MM.1S (cell line): ENCODE data around the gene KIF9.

Source experiments
- DNase-seq: peaks from one replicate; pipeline ENCODE4 v3.0.0-alpha.2; 2015
- H2AFZ ChIP-seq: fragments of 300-600 bp; sonication (generic); 2 replicates; pipeline ENCODE4 v1.6.0; 2016; ENCODE audit warnings: antibody characterized with exemption, low read length
- H3F3A ChIP-seq: fragments of 300-600 bp; sonication (generic); 2 replicates; pipeline ENCODE4 v1.6.1; 2016; ENCODE audit warnings: mild to moderate bottlenecking, antibody characterized with exemption, low read length, moderate library complexity, mixed read lengths; ENCODE audit not compliant: insufficient read depth
- H3K27ac ChIP-seq: fragments of 300-600 bp; sonication (generic); 2 replicates; pipeline ENCODE4 v1.5.1; 2016; ENCODE audit warnings: mild to moderate bottlenecking, low read length
- H3K27me3 ChIP-seq: fragments of 300-600 bp; sonication (generic); replicated peaks from 2 replicates; pipeline ENCODE4 v1.6.0; 2016; ENCODE audit warnings: low read length; ENCODE audit not compliant: insufficient read depth
- H3K36me3 ChIP-seq: fragments of 300-600 bp; sonication (generic); replicated peaks from 2 replicates; pipeline ENCODE4 v1.6.1; 2016; ENCODE audit warnings: mild to moderate bottlenecking, low read length, mixed read lengths; ENCODE audit not compliant: insufficient read depth
- H3K4me1 ChIP-seq: fragments of 300-600 bp; sonication (generic); 2 replicates; pipeline ENCODE4 v1.6.1; 2016; ENCODE audit warnings: low read length, mixed read lengths
- H3K4me2 ChIP-seq: fragments of 300-600 bp; sonication (generic); 2 replicates; pipeline ENCODE4 v1.6.0; 2016; ENCODE audit warnings: low read depth, low read length
- H3K4me3 ChIP-seq: fragments of 300-600 bp; sonication (generic); 2 replicates; pipeline ENCODE4 v1.5.1; 2016; ENCODE audit warnings: low read length, mixed read lengths
- H3K79me2 ChIP-seq: fragments of 300-600 bp; sonication (generic); 2 replicates; pipeline ENCODE4 v1.6.1; 2016; ENCODE audit warnings: mixed run types, low read length, mixed read lengths
- H3K9ac ChIP-seq: fragments of 300-600 bp; sonication (generic); 2 replicates; pipeline ENCODE4 v1.6.1; 2016; ENCODE audit warnings: low read length, mixed read lengths
- H3K9me2 ChIP-seq: fragments of 300-600 bp; sonication (generic); replicated peaks from 2 replicates; pipeline ENCODE4 v1.6.1; 2016; ENCODE audit warnings: mild to moderate bottlenecking, low read length, mixed read lengths; ENCODE audit not compliant: insufficient read depth
- H3K9me3 ChIP-seq: fragments of 300-600 bp; sonication (generic); replicated peaks from 2 replicates; pipeline ENCODE4 v1.6.1; 2016; ENCODE audit warnings: mild to moderate bottlenecking, low read length, mixed read lengths; ENCODE audit not compliant: insufficient read depth
- H4K20me1 ChIP-seq: fragments of 300-600 bp; sonication (generic); 2 replicates; pipeline ENCODE4 v1.6.1; 2016; ENCODE audit warnings: mild to moderate bottlenecking, low read length, moderate library complexity, mixed read lengths; ENCODE audit not compliant: insufficient read depth
- EZH2 ChIP-seq: fragments of 300-600 bp; sonication (generic); optimal IDR thresholded peaks from 2 replicates; pipeline ENCODE3; 2017; ENCODE audit warnings: low read depth, mild to moderate bottlenecking, antibody characterized with exemption, low read length, mixed read lengths
- EZH2phosphoT487 ChIP-seq: fragments of 300-600 bp; sonication (generic); IDR thresholded peaks from 2 replicates; pipeline ENCODE4 v1.6.1; 2018; ENCODE audit warnings: antibody characterized with exemption, low read length
- TF ChIP-seq, protein P1 (sequence below): fragments of 300-600 bp; sonication (generic); IDR thresholded peaks from 2 replicates; pipeline ENCODE4 v1.5.1; 2016; ENCODE audit warnings: antibody characterized with exemption, low read length, mixed read lengths

Gene KIF9

DNA sequence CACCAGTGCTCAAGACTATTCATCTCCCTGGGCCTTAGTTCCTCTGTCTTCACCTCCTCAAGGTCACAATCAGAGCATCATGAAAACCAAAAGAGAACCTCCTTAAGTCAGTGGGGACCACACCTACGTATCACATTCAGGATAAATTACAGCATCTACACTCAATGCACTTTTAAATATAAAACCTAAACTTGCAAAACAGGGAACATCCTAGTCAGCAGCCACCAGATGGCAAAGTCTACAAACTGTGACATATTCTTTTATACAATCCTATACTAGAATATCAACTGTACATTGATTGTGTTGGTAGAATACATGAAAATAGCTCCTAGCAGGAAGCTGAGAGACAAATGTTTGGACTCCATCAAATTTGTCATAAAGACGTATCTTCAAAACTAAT is 7.9 kb downstream of the KIF9 start:
- Histone ChIP-seq H3K27me3 (no peaks in the 10 kb centered on the region), H3K27ac (no peak overlapping the region), H3K79me2 (no peaks in the 10 kb centered on the region), H3K4me2 (no peak overlapping the region), H3F3A (no peaks in the 10 kb centered on the region), H3K9ac (no peak overlapping the region), H3K9me2 (no peaks in the 10 kb centered on the region), H3K4me3 (no peak overlapping the region), H3K36me3 (no peaks in the 10 kb centered on the region), H3K9me3 (no peaks in the 10 kb centered on the region), H3K4me1 (no peaks in the 10 kb centered on the region), H2AFZ (no peak overlapping the region), H4K20me1 (no peaks in the 10 kb centered on the region)
- TF ChIP-seq EZH2phosphoT487 (no peak), EZH2 (no peak)
- TF ChIP-seq, protein P1, sequence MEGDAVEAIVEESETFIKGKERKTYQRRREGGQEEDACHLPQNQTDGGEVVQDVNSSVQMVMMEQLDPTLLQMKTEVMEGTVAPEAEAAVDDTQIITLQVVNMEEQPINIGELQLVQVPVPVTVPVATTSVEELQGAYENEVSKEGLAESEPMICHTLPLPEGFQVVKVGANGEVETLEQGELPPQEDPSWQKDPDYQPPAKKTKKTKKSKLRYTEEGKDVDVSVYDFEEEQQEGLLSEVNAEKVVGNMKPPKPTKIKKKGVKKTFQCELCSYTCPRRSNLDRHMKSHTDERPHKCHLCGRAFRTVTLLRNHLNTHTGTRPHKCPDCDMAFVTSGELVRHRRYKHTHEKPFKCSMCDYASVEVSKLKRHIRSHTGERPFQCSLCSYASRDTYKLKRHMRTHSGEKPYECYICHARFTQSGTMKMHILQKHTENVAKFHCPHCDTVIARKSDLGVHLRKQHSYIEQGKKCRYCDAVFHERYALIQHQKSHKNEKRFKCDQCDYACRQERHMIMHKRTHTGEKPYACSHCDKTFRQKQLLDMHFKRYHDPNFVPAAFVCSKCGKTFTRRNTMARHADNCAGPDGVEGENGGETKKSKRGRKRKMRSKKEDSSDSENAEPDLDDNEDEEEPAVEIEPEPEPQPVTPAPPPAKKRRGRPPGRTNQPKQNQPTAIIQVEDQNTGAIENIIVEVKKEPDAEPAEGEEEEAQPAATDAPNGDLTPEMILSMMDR = no peak
- DNase-seq = no peak

DNA sequence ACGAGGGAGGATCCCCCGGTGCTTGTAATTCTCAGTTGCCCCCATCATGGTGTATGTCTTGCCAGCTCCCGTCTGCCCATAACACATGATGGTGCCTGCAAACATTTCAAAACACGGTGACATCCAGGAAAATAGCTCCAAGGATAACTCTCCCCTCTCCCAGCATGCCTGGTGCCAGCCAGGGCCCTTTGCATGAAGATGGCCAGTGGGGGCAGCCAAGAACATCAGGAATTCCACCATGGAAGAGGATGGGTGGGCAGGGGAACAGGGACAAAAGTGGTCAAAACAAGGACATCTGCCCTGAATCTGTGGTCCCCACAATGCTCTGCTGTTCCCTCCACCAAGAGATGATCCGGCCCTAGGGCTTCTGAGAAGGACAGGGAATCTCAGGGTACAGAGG is 9.0 kb downstream of the KIF9 start:
- no peak overlapping the region for H2AFZ ChIP-seq
- H3K9me3 ChIP-seq = no peaks in the 10 kb centered on the region
- no peak overlapping the region for H3K9ac ChIP-seq
- no peaks in the 10 kb centered on the region for H3K79me2 ChIP-seq
- H4K20me1 ChIP-seq = no peaks in the 10 kb centered on the region
- H3K4me2 ChIP-seq = no peak overlapping the region
- TF ChIP-seq EZH2phosphoT487 (no peak), EZH2 (no peak)
- TF ChIP-seq, protein P1 = no peak
- no peaks in the 10 kb centered on the region for H3K27me3 ChIP-seq
- no peak overlapping the region for H3K4me3 ChIP-seq
- no peaks in the 10 kb centered on the region for H3K4me1 ChIP-seq
- DNase-seq = no peak
- no peaks in the 10 kb centered on the region for H3K36me3 ChIP-seq
- H3K27ac ChIP-seq = no peak overlapping the region
- no peaks in the 10 kb centered on the region for H3K9me2 ChIP-seq
- no peaks in the 10 kb centered on the region for H3F3A ChIP-seq

DNA sequence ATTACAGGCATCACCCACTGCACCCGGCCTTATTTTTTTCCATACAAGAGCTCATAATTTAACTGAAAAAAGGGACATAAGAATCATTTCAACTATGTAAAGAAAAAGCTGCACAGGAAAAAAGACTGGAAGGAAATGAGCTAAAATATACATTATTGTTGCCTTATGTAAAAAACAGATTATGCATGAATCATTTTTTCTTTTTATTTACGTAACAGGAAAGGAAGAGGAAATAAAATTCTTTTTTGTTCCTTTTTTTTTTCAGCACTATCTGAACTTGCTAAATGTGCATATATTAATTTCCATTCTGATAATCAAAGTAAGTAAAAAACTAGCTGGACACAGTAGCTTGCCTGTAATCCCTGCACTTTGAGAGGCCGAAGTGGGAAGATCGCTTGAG is 12.1 kb downstream of the KIF9 start:
- no peak overlapping the region for H3K9ac ChIP-seq
- H3K4me1 ChIP-seq = peaks cover 10% of the 10 kb centered on the region
- no peaks in the 10 kb centered on the region for H3K79me2 ChIP-seq
- no peaks in the 10 kb centered on the region for H4K20me1 ChIP-seq
- H3F3A ChIP-seq = no peaks in the 10 kb centered on the region
- H3K4me2 ChIP-seq = no peak overlapping the region
- H3K27me3 ChIP-seq = no peaks in the 10 kb centered on the region
- no peak for DNase-seq
- no peak overlapping the region for H3K27ac ChIP-seq
- no peak overlapping the region for H2AFZ ChIP-seq
- H3K4me3 ChIP-seq = no peak overlapping the region
- TF ChIP-seq EZH2 (no peak), EZH2phosphoT487 (no peak)
- TF ChIP-seq, protein P1 = no peak
- H3K9me2 ChIP-seq = no peaks in the 10 kb centered on the region
- no peaks in the 10 kb centered on the region for H3K36me3 ChIP-seq
- no peaks in the 10 kb centered on the region for H3K9me3 ChIP-seq

DNA sequence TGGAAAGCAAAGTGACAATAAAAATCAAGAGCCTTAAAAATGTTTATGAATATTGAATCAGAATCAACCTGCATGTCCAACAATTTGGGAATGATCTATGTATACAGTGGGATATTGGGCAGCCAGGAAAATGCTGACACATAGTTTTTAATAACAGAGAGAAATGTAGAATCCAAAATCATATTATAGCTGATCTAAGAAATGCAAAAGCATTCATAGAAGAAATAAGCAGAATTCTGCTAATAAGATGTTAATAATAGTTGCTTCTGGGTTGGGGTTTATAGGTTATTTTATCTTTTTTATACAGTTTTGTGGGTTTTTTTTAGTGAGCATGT is 15.1 kb downstream of the KIF9 start:
- Histone ChIP-seq H3K27me3 (no peaks in the 10 kb centered on the region), H3K9me3 (no peaks in the 10 kb centered on the region), H3K79me2 (no peaks in the 10 kb centered on the region), H3K9ac (no peak overlapping the region), H4K20me1 (no peaks in the 10 kb centered on the region), H3K36me3 (no peaks in the 10 kb centered on the region), H3F3A (no peaks in the 10 kb centered on the region), H3K4me2 (no peak overlapping the region), H3K4me3 (no peak overlapping the region), H3K4me1 (peaks cover 10% of the 10 kb centered on the region), H3K27ac (no peak overlapping the region), H3K9me2 (no peaks in the 10 kb centered on the region), H2AFZ (no peak overlapping the region)
- DNase-seq = no peak
- TF ChIP-seq, protein P1 = no peak
- TF ChIP-seq EZH2phosphoT487 = no peak
- no peak for TF ChIP-seq EZH2
